GM23338 (cell line): ENCODE data around the gene CFDP1. TPM values are rescaled to one million over a fixed set of nuclear protein-coding genes. Genes with fewer than 3 reads are reported as not detected.

Experiments used
- ATAC-seq: fragments of 200-7000 bp; cut with Tn5 transposase; 3 replicates; pipeline ENCODE4 v1.9.1; 2020
- DNase-seq: peaks from one replicate; pipeline ENCODE4 v3.0.0-alpha.2; 2015; ENCODE audit warnings: low spot score
- H2AFZ ChIP-seq: fragments of 200-600 bp; sonication (generic); 2 replicates; pipeline ENCODE4 v1.8.0; 2016; ENCODE audit warnings: antibody characterized with exemption, mild to moderate bottlenecking, moderate library complexity
- H3F3A ChIP-seq: fragments of 200-600 bp; sonication (generic); replicated peaks from 2 replicates; pipeline ENCODE4 v1.8.0; 2017; ENCODE audit warnings: antibody characterized with exemption, mixed run types, low read depth
- H3K27ac ChIP-seq: fragments of 200-600 bp; sonication (generic); 2 replicates; pipeline ENCODE4 v1.6.1; 2016; ENCODE audit warnings: low read depth
- H3K27me3 ChIP-seq: fragments of 200-600 bp; sonication (generic); 2 replicates; pipeline ENCODE4 v1.8.0; 2016; ENCODE audit warnings: mild to moderate bottlenecking, mixed run types, moderate library complexity; ENCODE audit not compliant: insufficient read depth
- H3K36me3 ChIP-seq: fragments of 200-600 bp; sonication (generic); 2 replicates; pipeline ENCODE4 v1.8.0; 2016; ENCODE audit warnings: mild to moderate bottlenecking; ENCODE audit not compliant: insufficient read depth
- H3K4me1 ChIP-seq: fragments of 200-600 bp; sonication (generic); 2 replicates; pipeline ENCODE4 v1.8.0; 2016; ENCODE audit warnings: mild to moderate bottlenecking, moderate library complexity; ENCODE audit not compliant: insufficient read depth
- H3K4me2 ChIP-seq: fragments of 200-600 bp; sonication (generic); 2 replicates; pipeline ENCODE4 v1.7.1; 2017; ENCODE audit warnings: mixed run types
- H3K4me3 ChIP-seq: fragments of 200-600 bp; sonication (generic); 2 replicates; pipeline ENCODE4 v1.6.1; 2016; ENCODE audit warnings: mixed run types
- H3K79me2 ChIP-seq: fragments of 200-600 bp; sonication (generic); replicated peaks from 2 replicates; pipeline ENCODE4 v1.8.0; 2017; ENCODE audit warnings: mild to moderate bottlenecking; ENCODE audit not compliant: insufficient read depth
- H3K9me2 ChIP-seq: fragments of 200-600 bp; sonication (generic); 2 replicates; pipeline ENCODE4 v1.8.0; 2017; ENCODE audit not compliant: insufficient read depth
- H4K20me1 ChIP-seq: fragments of 200-600 bp; sonication (generic); replicated peaks from 2 replicates; pipeline ENCODE4 v1.8.0; 2017; ENCODE audit warnings: mild to moderate bottlenecking; ENCODE audit not compliant: insufficient read depth
- H3K27ac Mint-ChIP-seq: 2 replicates; pipeline ENCODE4 v1.8.0; 2020; ENCODE audit warnings: inconsistent platforms, mild to moderate bottlenecking, moderate library complexity, mixed read lengths
- H3K27me3 Mint-ChIP-seq: 3 replicates; pipeline ENCODE4 v1.8.0; 2022; ENCODE audit warnings: low read depth, mild to moderate bottlenecking, moderate library complexity, mixed read lengths, inconsistent platforms; ENCODE audit not compliant: insufficient read depth, poor library complexity
- H3K36me3 Mint-ChIP-seq: 3 replicates; pipeline ENCODE4 v1.8.0; 2021; ENCODE audit warnings: low read depth, mild to moderate bottlenecking, inconsistent platforms, moderate library complexity, mixed read lengths
- H3K4me1 Mint-ChIP-seq: 3 replicates; pipeline ENCODE4 v1.8.0; 2020; ENCODE audit warnings: mild to moderate bottlenecking, inconsistent platforms, mixed read lengths
- H3K4me3 Mint-ChIP-seq: 3 replicates; pipeline ENCODE4 v1.8.0; 2021; ENCODE audit warnings: moderate library complexity, mild to moderate bottlenecking, inconsistent platforms, mixed read lengths
- H3K9me3 Mint-ChIP-seq: 3 replicates; pipeline ENCODE4 v1.8.0; 2020; ENCODE audit warnings: moderate library complexity, mild to moderate bottlenecking, inconsistent platforms, mixed read lengths
- CREB1 ChIP-seq: fragments of 250-450 bp; sonication (Bioruptor Pico); IDR thresholded peaks from 2 replicates; pipeline ENCODE4 v1.5.0; 2020; ENCODE audit warnings: low read depth, mild to moderate bottlenecking, moderate library complexity
- EZH2phosphoT487 ChIP-seq: fragments of 200-600 bp; sonication (generic); IDR thresholded peaks from one replicate; pipeline ENCODE4 v1.8.1; 2018; ENCODE audit warnings: antibody characterized with exemption; ENCODE audit not compliant: unreplicated experiment
- NANOG ChIP-seq: IDR thresholded peaks from 2 replicates; pipeline ENCODE4 v1.6.1; 2016; ENCODE audit warnings: antibody characterized with exemption, borderline replicate concordance
- POLR2AphosphoS5 ChIP-seq: IDR thresholded peaks from 2 replicates; pipeline ENCODE4 v1.6.1; 2016; ENCODE audit warnings: antibody characterized with exemption, low read depth
- STAT1 ChIP-seq: IDR thresholded peaks from one replicate; pipeline ENCODE4 v1.6.1; 2016; ENCODE audit warnings: antibody characterized with exemption; ENCODE audit not compliant: unreplicated experiment
- ZNF114 ChIP-seq: fragments of 250-450 bp; sonication (Bioruptor Pico); IDR thresholded peaks from 2 replicates; pipeline ENCODE4 v1.5.0; 2020; ENCODE audit warnings: mild to moderate bottlenecking, moderate library complexity
- ZNF331 ChIP-seq: fragments of 250-450 bp; sonication (Bioruptor Pico); IDR thresholded peaks from 2 replicates; pipeline ENCODE4 v1.5.0; 2020; ENCODE audit warnings: low read depth, mild to moderate bottlenecking, moderate library complexity
- polyA plus RNA-seq: library from polyadenylated mRNA; unstranded; fragments of >200 nt; fragmentation: Nextera tagmentation; extraction: Ambion mirVana; gene quantifications from 2 replicates; pipeline ENCODE4 v1.2.1, GENCODE V29; 2016
- total RNA-seq: library from RNA; depleted of rRNA; stranded (reverse); fragments of >200 nt; shearing (Covaris generic); gene quantifications from 2 replicates; pipeline ENCODE4 v1.2.3, GENCODE V29; 2014
- TF ChIP-seq, protein P1 (sequence below): IDR thresholded peaks from one replicate; pipeline ENCODE4 v1.6.1; 2018; ENCODE audit warnings: antibody characterized with exemption; ENCODE audit not compliant: unreplicated experiment
- TF ChIP-seq, protein P2 (sequence below): IDR thresholded peaks from 2 replicates; pipeline ENCODE4 v1.6.1; 2016; ENCODE audit warnings: antibody characterized with exemption

The CFDP1 gene
- total and polyA plus RNA-seq, 2 experiments from 2014 or later: 89.9 to 224 TPM

DNA sequence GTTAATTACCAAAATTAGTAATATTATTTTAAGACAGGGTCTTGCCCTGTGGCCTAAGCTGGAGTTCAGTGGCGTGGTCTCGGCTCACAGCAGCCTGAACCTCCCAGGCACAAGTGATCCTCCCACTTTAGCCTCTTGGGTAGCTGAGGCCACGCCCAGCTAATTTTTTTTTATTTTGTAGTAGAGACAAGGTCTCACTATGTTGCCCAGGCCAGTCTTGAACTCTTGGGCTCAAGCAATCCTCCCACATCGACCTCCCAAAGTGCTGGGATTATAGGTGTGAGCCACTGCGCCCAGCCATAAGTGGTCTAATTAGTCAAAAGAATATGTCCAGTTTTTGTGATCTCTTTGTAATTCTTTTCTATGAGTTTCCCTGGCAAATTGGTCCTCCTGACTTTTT, 12.0 kb upstream of the CFDP1 start:
- H3K4me3 Mint-ChIP-seq: no peak overlapping the region
- Histone ChIP-seq H3K4me2 (no peak overlapping the region), H3K4me1 (peaks cover 3% of the 10 kb centered on the region; the same call in 1 of the 2 replicates), H3K4me3 (no peak overlapping the region), H3F3A (no peaks in the 10 kb centered on the region), H3K9me2 (0 out of 2 replicates have a peak, but pooled peaks cover 3% of the 10 kb centered on the region), H2AFZ (no peak overlapping the region), H3K27me3 (no peaks in the 10 kb centered on the region), H3K27ac (no peak overlapping the region), H4K20me1 (no peaks in the 10 kb centered on the region; the same call in 1 of the 2 replicates), H3K36me3 (no peaks in the 10 kb centered on the region), H3K79me2 (peaks cover 12% of the 10 kb centered on the region; the same call in 1 of the 2 replicates)
- H3K27ac Mint-ChIP-seq: no peak overlapping the region
- H3K4me1 Mint-ChIP-seq: no peaks in the 10 kb centered on the region
- H3K9me3 Mint-ChIP-seq: no peaks in the 10 kb centered on the region
- H3K27me3 Mint-ChIP-seq: no peaks in the 10 kb centered on the region
- H3K36me3 Mint-ChIP-seq: peaks cover 5% of the 10 kb centered on the region; the same call in 2 of the 3 replicates
- DNase-seq (peak; percentile 27), ATAC-seq (no peak; the same call in 2 of the 3 replicates)
- no peak for TF ChIP-seq ZNF114 (CRISPR knock-in tag)
- TF ChIP-seq, protein P1, sequence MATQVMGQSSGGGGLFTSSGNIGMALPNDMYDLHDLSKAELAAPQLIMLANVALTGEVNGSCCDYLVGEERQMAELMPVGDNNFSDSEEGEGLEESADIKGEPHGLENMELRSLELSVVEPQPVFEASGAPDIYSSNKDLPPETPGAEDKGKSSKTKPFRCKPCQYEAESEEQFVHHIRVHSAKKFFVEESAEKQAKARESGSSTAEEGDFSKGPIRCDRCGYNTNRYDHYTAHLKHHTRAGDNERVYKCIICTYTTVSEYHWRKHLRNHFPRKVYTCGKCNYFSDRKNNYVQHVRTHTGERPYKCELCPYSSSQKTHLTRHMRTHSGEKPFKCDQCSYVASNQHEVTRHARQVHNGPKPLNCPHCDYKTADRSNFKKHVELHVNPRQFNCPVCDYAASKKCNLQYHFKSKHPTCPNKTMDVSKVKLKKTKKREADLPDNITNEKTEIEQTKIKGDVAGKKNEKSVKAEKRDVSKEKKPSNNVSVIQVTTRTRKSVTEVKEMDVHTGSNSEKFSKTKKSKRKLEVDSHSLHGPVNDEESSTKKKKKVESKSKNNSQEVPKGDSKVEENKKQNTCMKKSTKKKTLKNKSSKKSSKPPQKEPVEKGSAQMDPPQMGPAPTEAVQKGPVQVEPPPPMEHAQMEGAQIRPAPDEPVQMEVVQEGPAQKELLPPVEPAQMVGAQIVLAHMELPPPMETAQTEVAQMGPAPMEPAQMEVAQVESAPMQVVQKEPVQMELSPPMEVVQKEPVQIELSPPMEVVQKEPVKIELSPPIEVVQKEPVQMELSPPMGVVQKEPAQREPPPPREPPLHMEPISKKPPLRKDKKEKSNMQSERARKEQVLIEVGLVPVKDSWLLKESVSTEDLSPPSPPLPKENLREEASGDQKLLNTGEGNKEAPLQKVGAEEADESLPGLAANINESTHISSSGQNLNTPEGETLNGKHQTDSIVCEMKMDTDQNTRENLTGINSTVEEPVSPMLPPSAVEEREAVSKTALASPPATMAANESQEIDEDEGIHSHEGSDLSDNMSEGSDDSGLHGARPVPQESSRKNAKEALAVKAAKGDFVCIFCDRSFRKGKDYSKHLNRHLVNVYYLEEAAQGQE: no peak
- no peak for TF ChIP-seq NANOG
- no peak for TF ChIP-seq STAT1
- TF ChIP-seq ZNF331 (CRISPR knock-in tag): no peak
- TF ChIP-seq, protein P2, sequence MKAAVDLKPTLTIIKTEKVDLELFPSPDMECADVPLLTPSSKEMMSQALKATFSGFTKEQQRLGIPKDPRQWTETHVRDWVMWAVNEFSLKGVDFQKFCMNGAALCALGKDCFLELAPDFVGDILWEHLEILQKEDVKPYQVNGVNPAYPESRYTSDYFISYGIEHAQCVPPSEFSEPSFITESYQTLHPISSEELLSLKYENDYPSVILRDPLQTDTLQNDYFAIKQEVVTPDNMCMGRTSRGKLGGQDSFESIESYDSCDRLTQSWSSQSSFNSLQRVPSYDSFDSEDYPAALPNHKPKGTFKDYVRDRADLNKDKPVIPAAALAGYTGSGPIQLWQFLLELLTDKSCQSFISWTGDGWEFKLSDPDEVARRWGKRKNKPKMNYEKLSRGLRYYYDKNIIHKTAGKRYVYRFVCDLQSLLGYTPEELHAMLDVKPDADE: no peak

DNA sequence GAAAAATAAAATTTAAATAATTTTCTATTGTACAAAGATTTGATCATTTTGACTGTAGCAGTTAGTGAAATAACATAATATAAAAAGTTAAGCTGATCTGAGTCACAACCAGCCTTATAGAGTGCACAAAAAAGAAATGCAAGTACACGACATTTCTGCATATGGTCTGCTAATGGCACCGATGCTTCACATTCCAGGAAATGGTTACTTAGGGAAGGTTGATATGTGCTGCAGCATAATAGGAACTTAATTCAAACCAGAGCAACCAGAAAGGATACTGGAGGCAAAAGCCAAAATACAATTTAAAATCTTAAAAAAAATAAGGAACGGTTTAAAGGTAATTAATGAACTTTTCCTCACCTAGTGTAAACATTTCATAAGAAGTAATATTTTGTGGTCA, 10.0 kb upstream of the CFDP1 start:
- Histone ChIP-seq H3K9me2 (0 out of 2 replicates have a peak, but pooled peaks cover 3% of the 10 kb centered on the region), H4K20me1 (no peaks in the 10 kb centered on the region), H3K4me3 (no peak overlapping the region), H3F3A (no peaks in the 10 kb centered on the region), H3K27me3 (no peaks in the 10 kb centered on the region), H3K36me3 (no peaks in the 10 kb centered on the region), H3K27ac (no peak overlapping the region), H3K4me1 (peaks cover 3% of the 10 kb centered on the region; the same call in 1 of the 2 replicates), H3K79me2 (no peaks in the 10 kb centered on the region; the same call in 1 of the 2 replicates), H3K4me2 (no peak overlapping the region), H2AFZ (no peak overlapping the region)
- ATAC-seq: no peak
- DNase-seq: no peak
- H3K4me3 Mint-ChIP-seq: no peak overlapping the region
- H3K4me1 Mint-ChIP-seq: no peaks in the 10 kb centered on the region
- H3K36me3 Mint-ChIP-seq: no peaks in the 10 kb centered on the region; the same call in 2 of the 3 replicates
- H3K27ac Mint-ChIP-seq: no peak overlapping the region
- no peaks in the 10 kb centered on the region for H3K27me3 Mint-ChIP-seq
- no peaks in the 10 kb centered on the region for H3K9me3 Mint-ChIP-seq
- TF ChIP-seq NANOG (no peak), ZNF114 (CRISPR knock-in tag) (no peak), EZH2phosphoT487 (no peak), CREB1 (CRISPR knock-in tag) (no peak), POLR2AphosphoS5 (no peak)
- TF ChIP-seq, protein P2: no peak
